Thyroid gland (tissue), 4 donors: Measurements from ENCODE around the gene OTUD7B.

Experiments used
- POLR2A ChIP-seq, 2 donors: fragments of 450-650 bp; IDR thresholded peaks; one replicate each; pipeline ENCODE4 v1.6.1; 2017; ENCODE audit warnings: antibody characterized with exemption in 2 of 2, mild to moderate bottlenecking in 2 of 2, moderate library complexity in 1 of 2
- TF ChIP-seq, protein P1 (sequence below), 6 experiments: fragments of 200-600 bp in 3 of 6; fragments of 450-650 bp in 3 of 6; sonication (generic) in 3 of 6; IDR thresholded peaks; one replicate each; pipeline ENCODE4 v1.5.1; 2016 to 2019; ENCODE audit warnings: antibody characterized with exemption in 6 of 6, mild to moderate bottlenecking in 2 of 6, inconsistent platforms in 1 of 6, moderate library complexity in 1 of 6

DNA sequence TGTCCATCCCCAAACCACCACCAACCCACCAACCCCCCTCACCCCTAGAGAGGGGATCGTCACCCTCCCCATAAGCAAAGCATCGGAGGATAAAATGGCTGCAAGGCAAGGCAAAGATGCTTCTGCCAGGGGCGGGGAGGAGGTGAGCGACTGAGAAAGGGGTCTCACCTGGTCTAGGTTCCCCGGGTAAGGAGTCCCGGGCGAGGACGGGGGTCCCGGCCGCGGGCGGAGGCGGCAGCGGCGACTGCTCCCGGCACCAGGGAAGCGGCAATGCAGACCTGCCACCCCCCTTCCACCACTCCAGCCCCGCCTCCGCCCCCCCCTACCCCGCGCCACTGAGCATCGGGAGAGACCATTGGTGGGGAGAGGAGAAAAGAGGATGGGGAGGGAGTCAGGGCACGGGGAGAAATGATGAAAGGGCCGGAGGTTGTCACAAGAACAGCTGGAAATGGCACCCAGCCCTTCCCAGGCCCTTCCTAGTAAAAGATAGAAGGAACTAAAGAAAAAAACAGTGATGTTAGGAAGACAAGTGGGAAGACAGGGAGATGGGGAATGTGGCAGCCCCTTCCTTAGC, 92.9 kb downstream of the OTUD7B start, which contains the start of gene SV2A:
- no peak for TF ChIP-seq POLR2A (IDR thresholded peaks at IDR 0.05)
- TF ChIP-seq, protein P1, sequence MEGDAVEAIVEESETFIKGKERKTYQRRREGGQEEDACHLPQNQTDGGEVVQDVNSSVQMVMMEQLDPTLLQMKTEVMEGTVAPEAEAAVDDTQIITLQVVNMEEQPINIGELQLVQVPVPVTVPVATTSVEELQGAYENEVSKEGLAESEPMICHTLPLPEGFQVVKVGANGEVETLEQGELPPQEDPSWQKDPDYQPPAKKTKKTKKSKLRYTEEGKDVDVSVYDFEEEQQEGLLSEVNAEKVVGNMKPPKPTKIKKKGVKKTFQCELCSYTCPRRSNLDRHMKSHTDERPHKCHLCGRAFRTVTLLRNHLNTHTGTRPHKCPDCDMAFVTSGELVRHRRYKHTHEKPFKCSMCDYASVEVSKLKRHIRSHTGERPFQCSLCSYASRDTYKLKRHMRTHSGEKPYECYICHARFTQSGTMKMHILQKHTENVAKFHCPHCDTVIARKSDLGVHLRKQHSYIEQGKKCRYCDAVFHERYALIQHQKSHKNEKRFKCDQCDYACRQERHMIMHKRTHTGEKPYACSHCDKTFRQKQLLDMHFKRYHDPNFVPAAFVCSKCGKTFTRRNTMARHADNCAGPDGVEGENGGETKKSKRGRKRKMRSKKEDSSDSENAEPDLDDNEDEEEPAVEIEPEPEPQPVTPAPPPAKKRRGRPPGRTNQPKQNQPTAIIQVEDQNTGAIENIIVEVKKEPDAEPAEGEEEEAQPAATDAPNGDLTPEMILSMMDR (IDR thresholded peaks at IDR 0.05): no peak
